GM10266 (cell line): ENCODE measurements around the gene PTCD1.
"Not testable (repeated sequence)": the region's sequence is repeated elsewhere in the genome, so short reads cannot be mapped to it uniquely, and the experiment has no call there.

Experiments used
- DNase-seq: peaks from one replicate; pipeline ENCODE4 v3.0.0; 2012; ENCODE audit errors: extremely low spot score
- TF ChIP-seq, protein P1 (sequence below): IDR thresholded peaks from 2 replicates; pipeline ENCODE4 v1.5.1; 2012; ENCODE audit warnings: mild to moderate bottlenecking, low read depth; ENCODE audit not compliant: control insufficient read depth, insufficient read depth; ENCODE audit errors: missing control alignments

Gene PTCD1

GRCh38 chr7:99449326-99449725, 10.7 kb upstream of the PTCD1 start:
- TF ChIP-seq, protein P1, sequence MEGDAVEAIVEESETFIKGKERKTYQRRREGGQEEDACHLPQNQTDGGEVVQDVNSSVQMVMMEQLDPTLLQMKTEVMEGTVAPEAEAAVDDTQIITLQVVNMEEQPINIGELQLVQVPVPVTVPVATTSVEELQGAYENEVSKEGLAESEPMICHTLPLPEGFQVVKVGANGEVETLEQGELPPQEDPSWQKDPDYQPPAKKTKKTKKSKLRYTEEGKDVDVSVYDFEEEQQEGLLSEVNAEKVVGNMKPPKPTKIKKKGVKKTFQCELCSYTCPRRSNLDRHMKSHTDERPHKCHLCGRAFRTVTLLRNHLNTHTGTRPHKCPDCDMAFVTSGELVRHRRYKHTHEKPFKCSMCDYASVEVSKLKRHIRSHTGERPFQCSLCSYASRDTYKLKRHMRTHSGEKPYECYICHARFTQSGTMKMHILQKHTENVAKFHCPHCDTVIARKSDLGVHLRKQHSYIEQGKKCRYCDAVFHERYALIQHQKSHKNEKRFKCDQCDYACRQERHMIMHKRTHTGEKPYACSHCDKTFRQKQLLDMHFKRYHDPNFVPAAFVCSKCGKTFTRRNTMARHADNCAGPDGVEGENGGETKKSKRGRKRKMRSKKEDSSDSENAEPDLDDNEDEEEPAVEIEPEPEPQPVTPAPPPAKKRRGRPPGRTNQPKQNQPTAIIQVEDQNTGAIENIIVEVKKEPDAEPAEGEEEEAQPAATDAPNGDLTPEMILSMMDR, result no peak

GRCh38 chr7:99448855-99449254, 10.3 kb upstream of the PTCD1 start:
- DNase-seq, result no peak
- TF ChIP-seq, protein P1, result no peak

More at GRCh38 chr7:99449326-99449725, 10.7 kb upstream of the PTCD1 start:
- no peak for DNase-seq

DNA sequence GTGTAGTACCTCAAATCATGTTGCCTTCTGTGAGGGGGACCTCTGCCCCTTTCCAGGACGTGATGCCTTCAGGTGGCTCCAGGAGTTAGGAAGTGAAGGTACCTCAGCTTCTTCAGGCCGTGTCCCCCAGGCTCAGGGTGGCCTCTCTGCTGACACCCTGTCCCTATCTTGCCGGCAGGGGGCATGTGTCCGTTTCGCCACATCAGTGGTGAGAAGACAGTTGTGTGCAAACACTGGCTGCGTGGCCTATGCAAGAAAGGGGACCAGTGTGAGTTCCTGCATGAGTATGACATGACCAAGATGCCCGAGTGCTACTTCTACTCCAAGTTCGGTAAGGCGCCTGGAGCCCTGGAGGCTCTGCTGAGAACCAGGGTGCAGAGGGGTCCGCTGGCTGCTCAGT, 9.3 kb upstream of the PTCD1 start:
- no peak for DNase-seq
- TF ChIP-seq, protein P1, result peak; percentile 39

- DNase-seq, result no peak
- TF ChIP-seq, protein P1, result no peak
These were observed 7.5 kb upstream of the PTCD1 start for GRCh38 chr7:99446096-99446495.

DNA sequence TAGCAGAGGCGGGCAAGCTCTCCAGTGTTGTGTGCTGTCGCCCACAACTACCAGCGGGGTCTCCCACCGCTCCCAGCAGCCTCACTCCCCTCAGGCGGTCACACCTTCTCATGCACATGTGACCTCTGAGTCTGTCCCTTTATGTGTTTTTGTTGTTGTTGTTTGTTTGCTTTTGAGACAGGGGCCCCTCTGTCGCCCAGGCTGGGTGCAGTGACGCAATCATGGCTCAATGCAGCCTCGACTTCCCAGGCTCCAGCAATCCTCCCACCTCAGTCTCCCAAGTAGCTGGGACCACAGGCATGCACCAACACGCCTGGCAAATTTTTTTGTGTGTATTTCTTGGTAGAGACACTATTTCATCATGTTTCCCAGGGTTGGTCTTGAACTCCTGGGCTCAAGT, 1.6 kb upstream of the PTCD1 start:
- no peak for DNase-seq
- TF ChIP-seq, protein P1, result no peak

GRCh38 chr7:99437946-99438572, 539 bp downstream of the PTCD1 start:
- TF ChIP-seq, protein P1, result no peak
- DNase-seq, result no peak

- TF ChIP-seq, protein P1, result no peak
- DNase-seq, result no peak
These were observed 5.4 kb downstream of the PTCD1 start for GRCh38 chr7:99433158-99433557.

- DNase-seq, result not testable (repeated sequence)
These were observed 6.7 kb downstream of the PTCD1 start for GRCh38 chr7:99431756-99432540.
